T-helper 2 cell treated with Interferon-gamma antibody and Interleukin-4, amounts not matched to agents 5 μg/mL and 100 μg/mL, for 36 hours (primary cell): ENCODE measurements around the gene RELL2.

ENCODE experiments used
- DNase-seq: peaks from one replicate; pipeline ENCODE4 v3.0.0; 2021; ENCODE audit warnings: low spot score
- H3K27ac Mint-ChIP-seq: one replicate; pipeline ENCODE4 v1.8.0; 2021; ENCODE audit warnings: mild to moderate bottlenecking, mixed read lengths
- H3K27me3 Mint-ChIP-seq: one replicate; pipeline ENCODE4 v1.8.0; 2021; ENCODE audit warnings: low read depth, mixed read lengths
- H3K36me3 Mint-ChIP-seq: one replicate; pipeline ENCODE4 v1.8.0; 2021; ENCODE audit warnings: low read depth, mixed read lengths
- H3K4me1 Mint-ChIP-seq: one replicate; pipeline ENCODE4 v1.8.0; 2021; ENCODE audit warnings: low read depth, mixed read lengths
- H3K4me3 Mint-ChIP-seq: one replicate; pipeline ENCODE4 v1.8.0; 2022; ENCODE audit warnings: mild to moderate bottlenecking, moderate library complexity, mixed read lengths
- H3K9me3 Mint-ChIP-seq: one replicate; pipeline ENCODE4 v1.8.0; 2021; ENCODE audit warnings: mixed read lengths

RELL2 gene

DNA sequence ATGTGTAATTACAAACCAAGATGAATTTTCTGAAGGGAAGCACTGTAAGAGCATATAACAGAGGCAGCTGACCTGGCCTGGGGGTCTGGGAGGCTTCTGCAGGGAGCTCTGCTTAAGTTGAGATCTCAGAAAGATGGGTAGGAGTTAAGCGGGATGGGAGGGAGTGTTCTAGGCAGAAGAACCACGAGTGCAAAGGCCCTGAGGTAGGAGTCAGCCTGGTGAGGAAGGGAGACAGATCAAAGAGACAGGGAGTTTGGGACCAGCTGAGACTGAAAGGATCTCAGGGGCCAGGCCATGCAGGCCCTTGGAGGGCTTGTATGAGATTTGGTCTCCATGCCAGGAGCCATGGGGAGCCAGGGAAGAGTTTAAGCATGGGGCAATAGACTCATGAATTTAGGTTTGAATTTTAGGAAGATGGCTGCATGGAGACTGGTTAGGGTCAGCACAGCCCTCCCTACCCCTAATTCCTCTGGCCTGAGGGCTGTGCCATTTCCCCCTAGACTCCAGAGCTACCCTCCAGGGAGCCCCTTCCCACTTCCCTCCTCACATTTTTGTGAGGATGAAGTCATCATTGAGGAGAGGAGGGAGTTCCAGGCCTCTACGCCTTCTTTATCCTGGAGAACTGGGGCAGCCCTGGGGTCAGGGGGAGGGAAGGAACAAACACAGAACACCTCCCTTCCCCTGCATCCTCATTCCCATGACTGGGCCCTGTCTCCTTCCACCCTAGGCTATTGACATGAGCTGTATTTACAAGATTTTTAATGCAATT is 50.0 kb downstream of the RELL2 start:
- Mint-ChIP-seq H3K36me3 (no peaks in the 10 kb centered on the region), H3K9me3 (no peaks in the 10 kb centered on the region), H3K4me3 (no peak overlapping the region), H3K27me3 (peaks cover 21% of the 10 kb centered on the region), H3K4me1 (peaks cover 21% of the 10 kb centered on the region), H3K27ac (no peak overlapping the region)
- no peak for DNase-seq
